Neural progenitor cell (in vitro differentiated cells): ENCODE results near the gene SRGAP2C.
"Not testable (repeated sequence)": the region's sequence is repeated elsewhere in the genome, so short reads cannot be mapped to it uniquely, and the experiment has no call there.

Source experiments
- CTCF ChIP-seq: fragments of 200-600 bp; sonication (generic); IDR thresholded peaks from 2 replicates; pipeline ENCODE4 v1.5.1; 2017; ENCODE audit warnings: antibody characterized with exemption, mild to moderate bottlenecking
- EZH2 ChIP-seq: fragments of 200-600 bp; sonication (generic); IDR thresholded peaks from 2 replicates; pipeline ENCODE4 v1.6.1; 2017; ENCODE audit warnings: antibody characterized with exemption, mild to moderate bottlenecking, moderate library complexity
- EZH2phosphoT487 ChIP-seq: fragments of 200-600 bp; sonication (generic); IDR thresholded peaks from 2 replicates; pipeline ENCODE4 v1.6.1; 2017; ENCODE audit warnings: antibody characterized with exemption

DNA sequence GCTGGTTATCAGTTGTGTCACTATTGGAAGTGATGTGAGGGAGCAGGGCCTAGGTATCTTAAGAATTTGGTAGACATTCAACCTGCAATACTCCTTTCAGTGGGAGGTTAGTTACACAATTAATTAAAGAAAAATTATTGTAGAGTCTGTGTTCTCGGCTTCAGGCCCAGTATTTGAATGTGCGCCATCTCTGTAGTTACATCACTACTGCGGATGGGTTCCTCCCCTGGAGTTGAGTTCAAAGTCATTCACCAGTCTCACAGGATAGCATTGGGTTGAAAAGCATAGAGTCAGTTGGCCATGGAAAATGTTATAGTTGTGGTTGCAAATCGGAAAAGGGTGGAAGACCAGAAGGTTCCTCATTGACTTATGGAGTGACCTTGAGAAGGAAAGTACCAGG is 111.8 kb downstream of the SRGAP2C start:
- TF ChIP-seq CTCF, EZH2phosphoT487, EZH2: not testable (repeated sequence)
